Type B pancreatic cell (in vitro differentiated cells): ENCODE results near the gene ARHGAP19. TPM values are rescaled to one million over a fixed set of nuclear protein-coding genes. Genes with fewer than 3 reads are reported as not detected.
"Not testable (repeated sequence)": the region's sequence is repeated elsewhere in the genome, so short reads cannot be mapped to it uniquely, and the experiment has no call there.

Experiments used
- DNase-seq: peaks from one replicate; pipeline ENCODE4 v3.0.0; 2021; ENCODE audit warnings: mixed read lengths; ENCODE audit not compliant: unreplicated experiment; ENCODE audit errors: extremely low spot score
- H3K27ac Mint-ChIP-seq: 2 replicates; pipeline ENCODE4 v1.8.0; 2021; ENCODE audit warnings: mild to moderate bottlenecking, mixed read lengths
- H3K27me3 Mint-ChIP-seq: 2 replicates; pipeline ENCODE4 v1.8.0; 2021; ENCODE audit warnings: mixed read lengths
- H3K36me3 Mint-ChIP-seq: 2 replicates; pipeline ENCODE4 v1.8.0; 2021; ENCODE audit warnings: mixed read lengths
- H3K4me1 Mint-ChIP-seq: one replicate; pipeline ENCODE4 v1.8.0; 2021; ENCODE audit warnings: mixed read lengths; ENCODE audit not compliant: unreplicated experiment
- H3K4me3 Mint-ChIP-seq: 2 replicates; pipeline ENCODE4 v1.8.0; 2021; ENCODE audit warnings: mild to moderate bottlenecking, mixed read lengths
- H3K9me3 Mint-ChIP-seq: 2 replicates; pipeline ENCODE4 v1.8.0; 2021; ENCODE audit warnings: mixed read lengths
- total RNA-seq: library from RNA; stranded (reverse); gene quantifications from 2 replicates; pipeline ENCODE4 v1.2.1, GENCODE V29; 2021; ENCODE audit warnings: low replicate concordance
- TF ChIP-seq, protein P1 (sequence below): fragments of 200-600 bp; sonication (generic); conservative IDR thresholded peaks from 2 replicates; pipeline ENCODE4 v1.5.0; 2021; ENCODE audit warnings: antibody characterized with exemption, mild to moderate bottlenecking

The ARHGAP19 gene
- total RNA-seq, 1 donor from 2014 or later: 19.8 TPM

DNA sequence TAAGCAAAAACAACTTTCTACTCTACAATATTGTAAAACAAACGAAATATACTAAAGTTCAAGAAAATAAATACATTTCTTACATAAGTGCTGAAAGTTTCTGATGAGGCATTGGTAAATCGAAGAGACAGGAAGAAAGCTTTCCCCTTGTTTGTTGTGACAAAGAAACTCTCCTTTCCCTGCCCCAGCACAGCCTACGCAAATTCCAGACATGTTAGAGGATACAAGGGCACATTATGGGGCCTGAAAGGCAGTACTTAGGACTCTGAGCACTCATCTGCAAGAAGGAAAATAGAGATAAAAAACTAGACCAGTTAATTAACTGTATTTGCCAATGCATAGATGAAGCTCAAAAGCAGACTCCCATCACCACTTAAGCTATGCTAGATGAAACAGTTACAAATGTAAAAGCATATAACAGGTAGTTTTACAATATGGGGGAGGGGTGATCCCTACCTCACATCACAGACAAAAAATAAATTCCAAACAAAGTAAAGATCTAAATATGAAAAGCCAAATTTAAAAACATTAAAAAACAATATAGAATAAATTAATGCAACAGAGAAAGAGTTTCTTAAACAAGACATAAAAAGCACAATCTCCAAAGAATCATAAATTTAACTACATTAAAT is 21.8 kb downstream of the ARHGAP19 start:
- TF ChIP-seq, protein P1, sequence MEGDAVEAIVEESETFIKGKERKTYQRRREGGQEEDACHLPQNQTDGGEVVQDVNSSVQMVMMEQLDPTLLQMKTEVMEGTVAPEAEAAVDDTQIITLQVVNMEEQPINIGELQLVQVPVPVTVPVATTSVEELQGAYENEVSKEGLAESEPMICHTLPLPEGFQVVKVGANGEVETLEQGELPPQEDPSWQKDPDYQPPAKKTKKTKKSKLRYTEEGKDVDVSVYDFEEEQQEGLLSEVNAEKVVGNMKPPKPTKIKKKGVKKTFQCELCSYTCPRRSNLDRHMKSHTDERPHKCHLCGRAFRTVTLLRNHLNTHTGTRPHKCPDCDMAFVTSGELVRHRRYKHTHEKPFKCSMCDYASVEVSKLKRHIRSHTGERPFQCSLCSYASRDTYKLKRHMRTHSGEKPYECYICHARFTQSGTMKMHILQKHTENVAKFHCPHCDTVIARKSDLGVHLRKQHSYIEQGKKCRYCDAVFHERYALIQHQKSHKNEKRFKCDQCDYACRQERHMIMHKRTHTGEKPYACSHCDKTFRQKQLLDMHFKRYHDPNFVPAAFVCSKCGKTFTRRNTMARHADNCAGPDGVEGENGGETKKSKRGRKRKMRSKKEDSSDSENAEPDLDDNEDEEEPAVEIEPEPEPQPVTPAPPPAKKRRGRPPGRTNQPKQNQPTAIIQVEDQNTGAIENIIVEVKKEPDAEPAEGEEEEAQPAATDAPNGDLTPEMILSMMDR: no peak
- H3K36me3 Mint-ChIP-seq: no peaks in the 10 kb centered on the region
- no peak overlapping the region for H3K4me3 Mint-ChIP-seq
- H3K9me3 Mint-ChIP-seq: peaks cover 4% of the 10 kb centered on the region
- no peaks in the 10 kb centered on the region for H3K27me3 Mint-ChIP-seq
- no peaks in the 10 kb centered on the region for H3K4me1 Mint-ChIP-seq
- no peak overlapping the region for H3K27ac Mint-ChIP-seq
- DNase-seq: no peak

DNA sequence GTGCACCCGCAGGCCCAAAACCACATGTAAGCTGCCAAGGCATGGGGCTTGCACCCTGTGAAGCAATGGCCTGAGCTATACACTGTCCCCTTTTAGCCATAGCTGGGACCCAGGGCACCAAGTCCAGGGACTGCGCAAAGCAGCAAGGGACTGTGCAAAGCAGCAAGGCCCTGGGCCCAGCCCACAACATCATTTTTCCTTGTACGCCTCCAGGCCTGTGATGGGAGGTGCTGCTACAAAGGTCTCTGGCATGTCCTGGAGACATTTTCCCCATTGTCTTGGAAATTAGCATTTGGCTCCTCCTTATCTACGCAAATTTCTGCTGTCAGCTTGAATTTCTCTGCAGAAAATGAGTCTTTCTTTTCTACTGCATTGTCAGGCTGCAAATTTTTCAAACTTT is 24.8 kb downstream of the ARHGAP19 start:
- Mint-ChIP-seq H3K36me3 (peaks cover 5% of the 10 kb centered on the region), H3K27ac (no peak overlapping the region), H3K4me3 (no peak overlapping the region), H3K27me3 (no peaks in the 10 kb centered on the region), H3K9me3 (peaks cover 4% of the 10 kb centered on the region), H3K4me1 (no peaks in the 10 kb centered on the region)
- TF ChIP-seq, protein P1: no peak
- DNase-seq: no peak

DNA sequence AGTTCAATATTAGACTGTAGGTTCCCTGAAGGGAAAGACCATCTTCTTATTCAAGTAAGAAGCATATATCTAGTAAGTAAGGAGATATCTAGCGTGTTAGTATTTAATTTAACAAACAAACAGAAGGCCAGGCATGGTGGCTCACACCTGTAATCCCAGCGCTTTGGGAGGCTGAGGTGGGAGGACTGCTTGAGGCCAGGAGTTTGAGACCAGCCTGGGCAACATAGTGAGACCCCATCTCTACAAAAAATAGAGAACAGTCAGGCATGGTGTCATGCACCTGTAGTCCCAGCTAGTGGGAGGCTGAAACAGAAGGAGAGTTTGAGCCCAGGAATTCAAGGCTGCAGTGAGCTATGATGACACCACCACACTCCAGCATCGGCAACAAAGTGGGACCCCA is 27.3 kb downstream of the ARHGAP19 start:
- DNase-seq, H3K36me3 Mint-ChIP-seq, H3K9me3 Mint-ChIP-seq, H3K4me1 Mint-ChIP-seq, H3K27me3 Mint-ChIP-seq, H3K4me3 Mint-ChIP-seq, H3K27ac Mint-ChIP-seq: not testable (repeated sequence)

DNA sequence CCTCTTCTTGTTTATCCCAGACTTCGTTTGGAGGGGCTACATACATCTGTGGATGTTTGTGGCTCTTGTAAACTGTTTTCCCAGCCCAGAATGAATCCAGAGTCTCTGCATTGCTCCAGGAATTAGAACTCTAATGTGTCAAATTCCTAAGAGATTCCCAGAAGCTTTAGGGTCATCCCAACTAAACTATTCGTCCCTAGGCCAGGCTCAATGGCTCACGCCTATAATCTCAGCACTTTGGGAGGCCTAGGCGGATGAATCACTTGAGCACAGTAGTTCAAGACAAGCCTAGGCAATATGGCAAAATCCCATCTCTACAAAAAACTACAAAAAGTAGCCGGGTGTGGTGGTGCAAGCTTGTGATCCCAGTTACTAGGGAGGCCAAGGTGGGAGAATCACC is 28.5 kb downstream of the ARHGAP19 start:
- Mint-ChIP-seq H3K27me3 (no peaks in the 10 kb centered on the region), H3K27ac (no peak overlapping the region), H3K4me3 (no peak overlapping the region), H3K9me3 (no peaks in the 10 kb centered on the region), H3K36me3 (peaks cover 10% of the 10 kb centered on the region), H3K4me1 (no peaks in the 10 kb centered on the region)
- TF ChIP-seq, protein P1: no peak
- no peak for DNase-seq

DNA sequence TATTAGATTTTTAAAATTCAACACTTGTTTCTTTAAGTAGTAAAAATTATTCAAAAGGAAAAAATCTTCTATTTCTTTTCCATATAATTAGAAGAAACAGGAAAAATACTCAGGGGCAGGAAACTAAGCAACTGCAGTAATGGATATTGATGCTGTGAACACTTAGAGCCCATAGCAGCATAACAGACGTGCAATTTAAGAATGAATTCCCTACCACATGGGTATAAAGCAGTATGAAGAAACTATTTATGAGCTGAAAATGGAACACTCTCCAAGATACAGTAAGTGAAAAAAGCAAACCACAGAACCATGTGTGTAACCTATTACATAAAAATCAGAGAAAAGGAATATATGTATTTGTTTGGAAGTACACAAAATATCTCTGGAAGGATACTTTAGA is 30.8 kb downstream of the ARHGAP19 start:
- TF ChIP-seq, protein P1: no peak
- no peaks in the 10 kb centered on the region for H3K4me1 Mint-ChIP-seq
- no peak for DNase-seq
- no peaks in the 10 kb centered on the region for H3K9me3 Mint-ChIP-seq
- no peaks in the 10 kb centered on the region for H3K27me3 Mint-ChIP-seq
- H3K27ac Mint-ChIP-seq: no peak overlapping the region
- H3K36me3 Mint-ChIP-seq: peaks cover 10% of the 10 kb centered on the region
- H3K4me3 Mint-ChIP-seq: no peak overlapping the region

DNA sequence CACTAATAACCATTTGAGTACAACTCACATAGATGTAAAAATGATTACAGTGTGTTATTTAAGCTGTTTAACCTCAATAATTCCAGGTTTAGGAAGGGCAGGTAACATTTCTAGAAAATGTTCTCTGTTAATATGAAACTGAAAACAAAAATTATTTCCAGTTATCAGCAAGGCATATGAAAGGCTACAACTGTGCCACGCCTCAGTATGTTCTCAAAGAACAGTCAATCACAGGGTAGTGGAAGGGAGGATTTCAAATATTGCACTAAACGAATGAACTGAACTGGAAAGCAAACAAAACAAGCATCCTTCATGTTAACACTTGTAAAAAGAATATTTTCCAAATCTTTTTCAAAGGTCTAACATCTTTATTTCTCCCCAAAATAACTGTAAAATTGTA is 31.3 kb downstream of the ARHGAP19 start:
- TF ChIP-seq, protein P1: no peak
- Mint-ChIP-seq H3K27ac (no peak overlapping the region), H3K36me3 (peaks cover 12% of the 10 kb centered on the region), H3K9me3 (no peaks in the 10 kb centered on the region), H3K4me3 (no peak overlapping the region), H3K27me3 (no peaks in the 10 kb centered on the region), H3K4me1 (no peaks in the 10 kb centered on the region)
- no peak for DNase-seq
